Neural progenitor cell (in vitro differentiated cells): ENCODE results near the gene GRM8. TPM values are rescaled to one million over a fixed set of nuclear protein-coding genes. Genes with fewer than 3 reads are reported as not detected.
A peak's percentile ranks its signal among the peaks of the same experiment; 100 is the strongest.

Experiments
- DNase-seq: peaks from one replicate; pipeline ENCODE4 v3.0.0-alpha.2; 2016; ENCODE audit warnings: low spot score
- H2AFZ ChIP-seq: fragments of 200-600 bp; sonication (generic); replicated peaks from 2 replicates; pipeline ENCODE4 v1.6.1; 2016; ENCODE audit warnings: antibody characterized with exemption
- H3F3A ChIP-seq: fragments of 200-600 bp; sonication (generic); 2 replicates; pipeline ENCODE4 v1.6.1; 2016; ENCODE audit warnings: antibody characterized with exemption, low read depth
- H3K27ac ChIP-seq: fragments of 200-600 bp; sonication (generic); 2 replicates; pipeline ENCODE4 v1.5.1; 2016; ENCODE audit warnings: mild to moderate bottlenecking
- H3K27me3 ChIP-seq: fragments of 200-600 bp; sonication (generic); 2 replicates; pipeline ENCODE4 v1.6.1; 2016; ENCODE audit warnings: mild to moderate bottlenecking, moderate library complexity
- H3K36me3 ChIP-seq: fragments of 200-600 bp; sonication (generic); 2 replicates; pipeline ENCODE4 v1.5.1; 2016
- H3K4me1 ChIP-seq: fragments of 200-600 bp; sonication (generic); 2 replicates; pipeline ENCODE4 v1.6.1; 2016; ENCODE audit warnings: mixed run types
- H3K4me2 ChIP-seq: fragments of 200-600 bp; sonication (generic); 2 replicates; pipeline ENCODE4 v1.6.1; 2016
- H3K4me3 ChIP-seq: fragments of 200-600 bp; sonication (generic); 2 replicates; pipeline ENCODE4 v1.5.1; 2016
- H3K79me2 ChIP-seq: fragments of 200-600 bp; sonication (generic); 2 replicates; pipeline ENCODE4 v1.6.1; 2016; ENCODE audit warnings: low read depth
- H3K9ac ChIP-seq: fragments of 200-600 bp; sonication (generic); 2 replicates; pipeline ENCODE4 v1.6.1; 2016
- H3K9me3 ChIP-seq: fragments of 200-600 bp; sonication (generic); 2 replicates; pipeline ENCODE4 v1.5.1; 2016; ENCODE audit warnings: low read depth
- H4K20me1 ChIP-seq: fragments of 200-600 bp; sonication (generic); 2 replicates; pipeline ENCODE4 v1.6.1; 2016; ENCODE audit warnings: low read depth
- H3K27ac Mint-ChIP-seq: 3 replicates; pipeline ENCODE4 v1.8.0; 2021; ENCODE audit warnings: mixed read lengths
- H3K27me3 Mint-ChIP-seq: 2 replicates; pipeline ENCODE4 v1.8.0; 2022; ENCODE audit warnings: low read depth, mild to moderate bottlenecking, inconsistent platforms, moderate library complexity, mixed read lengths; ENCODE audit not compliant: insufficient read depth
- H3K36me3 Mint-ChIP-seq: 3 replicates; pipeline ENCODE4 v1.8.0; 2021; ENCODE audit warnings: mixed read lengths
- H3K4me1 Mint-ChIP-seq: 3 replicates; pipeline ENCODE4 v1.8.0; 2021; ENCODE audit warnings: mixed read lengths
- H3K4me3 Mint-ChIP-seq: 3 replicates; pipeline ENCODE4 v1.8.0; 2021; ENCODE audit warnings: mild to moderate bottlenecking, moderate library complexity, mixed read lengths
- H3K9me3 Mint-ChIP-seq: 3 replicates; pipeline ENCODE4 v1.8.0; 2020; ENCODE audit warnings: mixed read lengths
- CTCF ChIP-seq: fragments of 200-600 bp; sonication (generic); IDR thresholded peaks from 2 replicates; pipeline ENCODE4 v1.5.1; 2017; ENCODE audit warnings: antibody characterized with exemption, mild to moderate bottlenecking
- EZH2 ChIP-seq: fragments of 200-600 bp; sonication (generic); IDR thresholded peaks from 2 replicates; pipeline ENCODE4 v1.6.1; 2017; ENCODE audit warnings: antibody characterized with exemption, mild to moderate bottlenecking, moderate library complexity
- EZH2phosphoT487 ChIP-seq: fragments of 200-600 bp; sonication (generic); IDR thresholded peaks from 2 replicates; pipeline ENCODE4 v1.6.1; 2017; ENCODE audit warnings: antibody characterized with exemption
- total RNA-seq: library from RNA; depleted of rRNA; stranded (reverse); fragments of >200 nt; gene quantifications from 2 replicates; pipeline ENCODE4 v1.2.3, GENCODE V29; 2015; ENCODE audit warnings: low replicate concordance

Gene GRM8
- total RNA-seq, 1 donor from 2014 or later: 0.62 TPM

DNA sequence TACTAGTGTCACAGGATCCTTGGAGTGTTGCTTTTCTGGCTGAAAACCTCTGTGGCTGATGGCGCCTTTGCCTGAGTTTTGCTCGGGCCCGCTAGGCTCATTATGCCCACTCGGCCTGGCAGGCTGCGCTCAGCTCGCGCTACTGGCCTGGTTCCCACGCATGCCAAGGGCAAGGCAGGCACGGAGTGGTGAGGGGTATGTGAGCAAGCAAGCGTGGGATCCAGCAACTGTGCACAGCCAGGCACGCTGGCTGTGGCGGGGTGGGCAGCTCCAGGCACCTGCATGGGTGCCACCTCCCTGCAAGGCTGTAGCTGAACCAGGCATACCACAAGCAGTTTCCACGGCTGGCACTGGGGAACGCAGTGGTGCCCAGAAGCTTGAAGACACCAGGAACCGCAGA is 562.6 kb downstream of the GRM8 start:
- Histone ChIP-seq H3K4me3 (no peak overlapping the region), H3K27ac (no peak overlapping the region), H3K79me2 (no peaks in the 10 kb centered on the region), H3K9ac (no peak overlapping the region), H3F3A (no peaks in the 10 kb centered on the region), H2AFZ (no peak overlapping the region), H3K36me3 (no peaks in the 10 kb centered on the region), H3K9me3 (no peaks in the 10 kb centered on the region), H3K4me1 (peaks cover 29% of the 10 kb centered on the region), H4K20me1 (no peaks in the 10 kb centered on the region), H3K4me2 (no peak overlapping the region), H3K27me3 (no peaks in the 10 kb centered on the region)
- peaks cover 7% of the 10 kb centered on the region for H3K9me3 Mint-ChIP-seq
- H3K27ac Mint-ChIP-seq: no peak overlapping the region
- H3K36me3 Mint-ChIP-seq: peaks cover 2% of the 10 kb centered on the region
- no peak overlapping the region for H3K4me3 Mint-ChIP-seq
- TF ChIP-seq EZH2 (no peak), CTCF (no peak), EZH2phosphoT487 (no peak)
- H3K27me3 Mint-ChIP-seq: peaks cover 2% of the 10 kb centered on the region
- DNase-seq: no peak
- peaks cover 26% of the 10 kb centered on the region for H3K4me1 Mint-ChIP-seq

GRCh38 chr7:126689037-126689436 is 563.7 kb downstream of the GRM8 start:
- TF ChIP-seq EZH2phosphoT487: no peak
- TF ChIP-seq EZH2: no peak
- TF ChIP-seq CTCF: no peak
- Histone ChIP-seq H3K27me3 (no peaks in the 10 kb centered on the region), H4K20me1 (no peaks in the 10 kb centered on the region), H3K4me1 (peaks cover 29% of the 10 kb centered on the region), H3K4me2 (peak overlapping the region; percentile 37), H3K9ac (no peak overlapping the region), H3K36me3 (no peaks in the 10 kb centered on the region), H3K79me2 (no peaks in the 10 kb centered on the region), H3K27ac (peak overlapping the region; percentile 31), H2AFZ (no peak overlapping the region), H3K9me3 (no peaks in the 10 kb centered on the region), H3F3A (no peaks in the 10 kb centered on the region), H3K4me3 (no peak overlapping the region)
- Mint-ChIP-seq H3K36me3 (peaks cover 2% of the 10 kb centered on the region), H3K4me1 (peaks cover 26% of the 10 kb centered on the region), H3K9me3 (peaks cover 7% of the 10 kb centered on the region), H3K27ac (no peak overlapping the region), H3K27me3 (peaks cover 2% of the 10 kb centered on the region), H3K4me3 (no peak overlapping the region)
- peak; percentile 75 for DNase-seq

GRCh38 chr7:126686474-126686873 is 566.3 kb downstream of the GRM8 start:
- H3K4me3 ChIP-seq: no peak overlapping the region
- no peaks in the 10 kb centered on the region for H3K9me3 ChIP-seq
- peaks cover 25% of the 10 kb centered on the region for H3K4me1 Mint-ChIP-seq
- H3K27me3 ChIP-seq: no peaks in the 10 kb centered on the region
- no peak for DNase-seq
- H3K27ac Mint-ChIP-seq: no peak overlapping the region
- H2AFZ ChIP-seq: no peak overlapping the region
- H3K9me3 Mint-ChIP-seq: peaks cover 7% of the 10 kb centered on the region
- H3K27me3 Mint-ChIP-seq: peaks cover 2% of the 10 kb centered on the region
- H3K36me3 ChIP-seq: no peaks in the 10 kb centered on the region
- no peaks in the 10 kb centered on the region for H3F3A ChIP-seq
- H3K4me2 ChIP-seq: no peak overlapping the region
- peaks cover 2% of the 10 kb centered on the region for H3K36me3 Mint-ChIP-seq
- H3K79me2 ChIP-seq: no peaks in the 10 kb centered on the region
- no peak overlapping the region for H3K9ac ChIP-seq
- no peak overlapping the region for H3K27ac ChIP-seq
- H3K4me1 ChIP-seq: peaks cover 24% of the 10 kb centered on the region
- H3K4me3 Mint-ChIP-seq: no peak overlapping the region
- no peaks in the 10 kb centered on the region for H4K20me1 ChIP-seq
- TF ChIP-seq EZH2phosphoT487 (no peak), CTCF (no peak), EZH2 (no peak)
